Heart left ventricle (tissue), 13 donors: Measurements from ENCODE around the gene TRPM3.

ENCODE experiments used
- POLR2A ChIP-seq, 2 donors: fragments of 450-650 bp; IDR thresholded peaks; one replicate each; pipeline ENCODE4 v1.6.1; 2017; ENCODE audit warnings: antibody characterized with exemption in 2 of 2, mild to moderate bottlenecking in 2 of 2, moderate library complexity in 2 of 2
- TF ChIP-seq, protein P1 (sequence below), 12 donors: fragments of 200-600 bp; sonication (generic) in 4 of 12; IDR thresholded peaks; one replicate each; pipeline versions ENCODE4 v1.5.0 to v1.8.0; 2018 to 2022; ENCODE audit warnings: antibody characterized with exemption in 12 of 12, mild to moderate bottlenecking in 5 of 12
- donor health status: ischemic (EF 13 %, LVEDD 7.1; RV severe dilation, severe dysfunction).
- donor health status: DM: no; HTN: yes; CAD: no.
- donor health status: DM: no; HTN: no; CAD: no.
- donor health status: ischemic (EF 25% LVEDD 6.9; RV normal size, moderate dysfunction).
- donor health status: ischemic (EF 25% LVEDD 5.7; RV mildly dilated, moderate dysfunction).
- donor health status: ischemic (EF 35%, LVEDD 5.7; RV mildly dilated, moderate dysfunction).
- donor health status: nonischemic (EF 11% LVEDD 7.7; RV severe dilation, severe dysfunction).
- donor health status: DM: yes; HTN: yes; CAD: no.
- donor health status: PGD.
- donor health status: ischemic (EF 29% LVEDD 5.4; RV normal size, mild dysfunction).
- donor health status: nonischemic (EF 23%, LVEDD 6.1; RV moderate dilation, normal function).

DNA sequence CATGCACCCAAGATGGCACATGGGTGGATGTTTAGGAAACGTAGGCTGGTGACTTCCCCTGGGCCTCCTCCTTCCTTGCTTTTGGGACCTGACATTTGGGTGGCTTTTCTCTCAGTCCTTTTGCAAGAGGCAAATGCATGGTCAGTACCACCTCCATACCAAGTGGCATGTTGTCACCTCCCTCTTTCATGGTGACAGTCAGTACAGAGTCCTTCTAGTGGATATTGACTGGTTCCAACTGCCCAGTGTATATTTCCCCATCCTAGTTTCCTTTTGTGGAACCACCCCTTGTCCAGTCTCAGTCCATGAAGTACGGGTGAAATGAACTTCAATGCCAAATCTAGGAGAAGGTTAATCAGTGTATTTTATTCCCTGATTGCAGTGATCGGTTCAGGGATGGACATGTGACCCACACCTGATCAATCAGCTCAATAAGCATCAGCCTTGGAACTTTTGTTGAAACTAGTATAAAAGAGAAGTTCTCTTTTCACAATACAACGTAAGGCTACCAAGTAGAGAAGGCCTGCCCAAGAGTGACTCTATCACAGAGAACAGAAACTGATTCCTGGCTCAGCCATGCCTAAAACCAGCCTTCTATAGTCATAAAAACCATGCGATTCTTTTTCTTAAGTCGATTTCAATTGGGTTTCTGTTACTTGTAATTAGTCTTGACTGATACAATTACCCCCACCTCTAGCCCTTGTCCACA is 563.6 kb downstream of the TRPM3 start:
- TF ChIP-seq, protein P1, sequence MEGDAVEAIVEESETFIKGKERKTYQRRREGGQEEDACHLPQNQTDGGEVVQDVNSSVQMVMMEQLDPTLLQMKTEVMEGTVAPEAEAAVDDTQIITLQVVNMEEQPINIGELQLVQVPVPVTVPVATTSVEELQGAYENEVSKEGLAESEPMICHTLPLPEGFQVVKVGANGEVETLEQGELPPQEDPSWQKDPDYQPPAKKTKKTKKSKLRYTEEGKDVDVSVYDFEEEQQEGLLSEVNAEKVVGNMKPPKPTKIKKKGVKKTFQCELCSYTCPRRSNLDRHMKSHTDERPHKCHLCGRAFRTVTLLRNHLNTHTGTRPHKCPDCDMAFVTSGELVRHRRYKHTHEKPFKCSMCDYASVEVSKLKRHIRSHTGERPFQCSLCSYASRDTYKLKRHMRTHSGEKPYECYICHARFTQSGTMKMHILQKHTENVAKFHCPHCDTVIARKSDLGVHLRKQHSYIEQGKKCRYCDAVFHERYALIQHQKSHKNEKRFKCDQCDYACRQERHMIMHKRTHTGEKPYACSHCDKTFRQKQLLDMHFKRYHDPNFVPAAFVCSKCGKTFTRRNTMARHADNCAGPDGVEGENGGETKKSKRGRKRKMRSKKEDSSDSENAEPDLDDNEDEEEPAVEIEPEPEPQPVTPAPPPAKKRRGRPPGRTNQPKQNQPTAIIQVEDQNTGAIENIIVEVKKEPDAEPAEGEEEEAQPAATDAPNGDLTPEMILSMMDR (IDR thresholded peaks at IDR 0.05) = no peak
- no peak for TF ChIP-seq POLR2A (IDR thresholded peaks at IDR 0.05)
